ENCODE data around the gene FUBP3.

- TF ChIP-seq GATA3 (IDR thresholded peaks at IDR 0.05; ENCODE audit: low read depth, low read length) (no peak), GATA2 (IDR thresholded peaks at IDR 0.05; ENCODE audit: low read depth, low read length) (no peak)
Observed at GRCh38 chr9:130685104-130685503, 105.7 kb downstream of the FUBP3 start.
